Measurements from ENCODE around the gene CHRM4. TPM values are rescaled to one million over a fixed set of nuclear protein-coding genes. Genes with fewer than 3 reads are reported as not detected.

Gene CHRM4
- total and polyA plus RNA-seq, 2 of the 13 experiments (the other 11 are each of a cell fraction or from before 2014, with no cell fraction given) = 0.13 to 0.21 TPM

DNA sequence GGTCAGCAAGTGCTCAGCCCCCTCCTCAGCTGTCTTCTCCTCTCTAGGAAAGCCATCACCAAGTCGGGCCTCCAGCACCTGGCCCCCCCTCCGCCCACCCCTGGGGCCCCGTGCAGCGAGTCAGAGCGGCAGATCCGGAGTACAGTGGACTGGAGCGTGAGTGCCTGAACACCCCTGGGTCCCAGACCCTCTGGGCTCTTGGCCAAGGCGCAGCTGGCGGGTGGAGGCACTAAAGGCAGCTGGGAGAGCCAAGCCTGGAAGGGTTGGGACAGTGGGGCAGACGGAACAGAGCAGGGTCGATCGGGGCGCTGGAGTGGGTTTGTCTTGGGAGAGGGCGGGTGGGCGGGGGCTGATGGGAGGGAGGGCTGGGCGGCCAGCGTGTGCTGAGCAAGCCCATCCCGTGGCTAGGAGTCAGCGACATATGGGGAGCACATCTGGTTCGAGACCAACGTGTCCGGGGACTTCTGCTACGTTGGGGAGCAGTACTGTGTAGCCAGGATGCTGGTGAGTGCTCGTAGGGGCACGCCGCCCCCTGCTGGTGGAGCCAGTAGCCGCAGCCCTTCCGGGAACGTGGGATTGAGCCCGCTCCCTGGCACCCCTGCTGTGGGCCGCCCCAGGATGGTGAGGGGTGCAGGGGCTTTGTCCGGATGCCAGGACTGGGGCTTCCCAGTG is 24.2 kb downstream of the CHRM4 start (continued):
- TF ChIP-seq, protein P1, sequence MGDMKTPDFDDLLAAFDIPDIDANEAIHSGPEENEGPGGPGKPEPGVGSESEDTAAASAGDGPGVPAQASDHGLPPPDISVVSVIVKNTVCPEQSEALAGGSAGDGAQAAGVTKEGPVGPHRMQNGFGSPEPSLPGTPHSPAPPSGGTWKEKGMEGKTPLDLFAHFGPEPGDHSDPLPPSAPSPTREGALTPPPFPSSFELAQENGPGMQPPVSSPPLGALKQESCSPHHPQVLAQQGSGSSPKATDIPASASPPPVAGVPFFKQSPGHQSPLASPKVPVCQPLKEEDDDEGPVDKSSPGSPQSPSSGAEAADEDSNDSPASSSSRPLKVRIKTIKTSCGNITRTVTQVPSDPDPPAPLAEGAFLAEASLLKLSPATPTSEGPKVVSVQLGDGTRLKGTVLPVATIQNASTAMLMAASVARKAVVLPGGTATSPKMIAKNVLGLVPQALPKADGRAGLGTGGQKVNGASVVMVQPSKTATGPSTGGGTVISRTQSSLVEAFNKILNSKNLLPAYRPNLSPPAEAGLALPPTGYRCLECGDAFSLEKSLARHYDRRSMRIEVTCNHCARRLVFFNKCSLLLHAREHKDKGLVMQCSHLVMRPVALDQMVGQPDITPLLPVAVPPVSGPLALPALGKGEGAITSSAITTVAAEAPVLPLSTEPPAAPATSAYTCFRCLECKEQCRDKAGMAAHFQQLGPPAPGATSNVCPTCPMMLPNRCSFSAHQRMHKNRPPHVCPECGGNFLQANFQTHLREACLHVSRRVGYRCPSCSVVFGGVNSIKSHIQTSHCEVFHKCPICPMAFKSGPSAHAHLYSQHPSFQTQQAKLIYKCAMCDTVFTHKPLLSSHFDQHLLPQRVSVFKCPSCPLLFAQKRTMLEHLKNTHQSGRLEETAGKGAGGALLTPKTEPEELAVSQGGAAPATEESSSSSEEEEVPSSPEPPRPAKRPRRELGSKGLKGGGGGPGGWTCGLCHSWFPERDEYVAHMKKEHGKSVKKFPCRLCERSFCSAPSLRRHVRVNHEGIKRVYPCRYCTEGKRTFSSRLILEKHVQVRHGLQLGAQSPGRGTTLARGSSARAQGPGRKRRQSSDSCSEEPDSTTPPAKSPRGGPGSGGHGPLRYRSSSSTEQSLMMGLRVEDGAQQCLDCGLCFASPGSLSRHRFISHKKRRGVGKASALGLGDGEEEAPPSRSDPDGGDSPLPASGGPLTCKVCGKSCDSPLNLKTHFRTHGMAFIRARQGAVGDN (CRISPR knock-in tag; IDR thresholded peaks at IDR 0.05) = peak; percentile 32; the same call in 1 of the 2 replicates
- TF ChIP-seq ELF1 (CRISPR knock-in tag; IDR thresholded peaks at IDR 0.05) (peak; percentile 28; the same call in 1 of the 2 replicates), TEAD3 (CRISPR knock-in tag; optimal IDR thresholded peaks at IDR 0.05; ENCODE audit: borderline replicate concordance) (peak; percentile 15), STAG1 (CRISPR knock-in tag; IDR thresholded peaks at IDR 0.05) (peak; percentile 65), ELF3 (CRISPR knock-in tag; IDR thresholded peaks at IDR 0.05) (0 out of 2 replicates have a peak, but pooled peaks have one; percentile 25), NFKB2 (CRISPR knock-in tag; IDR thresholded peaks at IDR 0.05; ENCODE audit: borderline replicate concordance) (peak; percentile 64; the same call in 1 of the 2 replicates), MYC (CRISPR knock-in tag; IDR thresholded peaks at IDR 0.05; ENCODE audit: borderline replicate concordance) (peak; percentile 35; the same call in 1 of the 2 replicates), ZNF562 (CRISPR knock-in tag; IDR thresholded peaks at IDR 0.05; ENCODE audit: borderline replicate concordance) (no peak)
- TF ChIP-seq, protein P2, sequence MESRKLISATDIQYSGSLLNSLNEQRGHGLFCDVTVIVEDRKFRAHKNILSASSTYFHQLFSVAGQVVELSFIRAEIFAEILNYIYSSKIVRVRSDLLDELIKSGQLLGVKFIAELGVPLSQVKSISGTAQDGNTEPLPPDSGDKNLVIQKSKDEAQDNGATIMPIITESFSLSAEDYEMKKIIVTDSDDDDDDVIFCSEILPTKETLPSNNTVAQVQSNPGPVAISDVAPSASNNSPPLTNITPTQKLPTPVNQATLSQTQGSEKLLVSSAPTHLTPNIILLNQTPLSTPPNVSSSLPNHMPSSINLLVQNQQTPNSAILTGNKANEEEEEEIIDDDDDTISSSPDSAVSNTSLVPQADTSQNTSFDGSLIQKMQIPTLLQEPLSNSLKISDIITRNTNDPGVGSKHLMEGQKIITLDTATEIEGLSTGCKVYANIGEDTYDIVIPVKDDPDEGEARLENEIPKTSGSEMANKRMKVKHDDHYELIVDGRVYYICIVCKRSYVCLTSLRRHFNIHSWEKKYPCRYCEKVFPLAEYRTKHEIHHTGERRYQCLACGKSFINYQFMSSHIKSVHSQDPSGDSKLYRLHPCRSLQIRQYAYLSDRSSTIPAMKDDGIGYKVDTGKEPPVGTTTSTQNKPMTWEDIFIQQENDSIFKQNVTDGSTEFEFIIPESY (CRISPR knock-in tag; IDR thresholded peaks at IDR 0.05) = peak; percentile 50; the same call in 1 of the 2 replicates
- TF ChIP-seq, protein P3, sequence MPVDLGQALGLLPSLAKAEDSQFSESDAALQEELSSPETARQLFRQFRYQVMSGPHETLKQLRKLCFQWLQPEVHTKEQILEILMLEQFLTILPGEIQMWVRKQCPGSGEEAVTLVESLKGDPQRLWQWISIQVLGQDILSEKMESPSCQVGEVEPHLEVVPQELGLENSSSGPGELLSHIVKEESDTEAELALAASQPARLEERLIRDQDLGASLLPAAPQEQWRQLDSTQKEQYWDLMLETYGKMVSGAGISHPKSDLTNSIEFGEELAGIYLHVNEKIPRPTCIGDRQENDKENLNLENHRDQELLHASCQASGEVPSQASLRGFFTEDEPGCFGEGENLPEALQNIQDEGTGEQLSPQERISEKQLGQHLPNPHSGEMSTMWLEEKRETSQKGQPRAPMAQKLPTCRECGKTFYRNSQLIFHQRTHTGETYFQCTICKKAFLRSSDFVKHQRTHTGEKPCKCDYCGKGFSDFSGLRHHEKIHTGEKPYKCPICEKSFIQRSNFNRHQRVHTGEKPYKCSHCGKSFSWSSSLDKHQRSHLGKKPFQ (CRISPR knock-in tag; IDR thresholded peaks at IDR 0.05; ENCODE audit: insufficient replicate concordance) = no peak
- TF ChIP-seq, protein P4, sequence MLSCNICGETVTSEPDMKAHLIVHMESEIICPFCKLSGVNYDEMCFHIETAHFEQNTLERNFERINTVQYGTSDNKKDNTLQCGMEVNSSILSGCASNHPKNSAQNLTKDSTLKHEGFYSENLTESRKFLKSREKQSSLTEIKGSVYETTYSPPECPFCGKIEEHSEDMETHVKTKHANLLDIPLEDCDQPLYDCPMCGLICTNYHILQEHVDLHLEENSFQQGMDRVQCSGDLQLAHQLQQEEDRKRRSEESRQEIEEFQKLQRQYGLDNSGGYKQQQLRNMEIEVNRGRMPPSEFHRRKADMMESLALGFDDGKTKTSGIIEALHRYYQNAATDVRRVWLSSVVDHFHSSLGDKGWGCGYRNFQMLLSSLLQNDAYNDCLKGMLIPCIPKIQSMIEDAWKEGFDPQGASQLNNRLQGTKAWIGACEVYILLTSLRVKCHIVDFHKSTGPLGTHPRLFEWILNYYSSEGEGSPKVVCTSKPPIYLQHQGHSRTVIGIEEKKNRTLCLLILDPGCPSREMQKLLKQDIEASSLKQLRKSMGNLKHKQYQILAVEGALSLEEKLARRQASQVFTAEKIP (CRISPR knock-in tag; IDR thresholded peaks at IDR 0.05; ENCODE audit: borderline replicate concordance) = no peak
